Neural progenitor cell (in vitro differentiated cells): Measurements from ENCODE around the gene KDM2A.

Source experiments
- CTCF ChIP-seq: fragments of 200-600 bp; sonication (generic); IDR thresholded peaks from 2 replicates; pipeline ENCODE4 v1.5.1; 2017; ENCODE audit warnings: antibody characterized with exemption, mild to moderate bottlenecking
- EZH2 ChIP-seq: fragments of 200-600 bp; sonication (generic); IDR thresholded peaks from 2 replicates; pipeline ENCODE4 v1.6.1; 2017; ENCODE audit warnings: antibody characterized with exemption, mild to moderate bottlenecking, moderate library complexity

DNA sequence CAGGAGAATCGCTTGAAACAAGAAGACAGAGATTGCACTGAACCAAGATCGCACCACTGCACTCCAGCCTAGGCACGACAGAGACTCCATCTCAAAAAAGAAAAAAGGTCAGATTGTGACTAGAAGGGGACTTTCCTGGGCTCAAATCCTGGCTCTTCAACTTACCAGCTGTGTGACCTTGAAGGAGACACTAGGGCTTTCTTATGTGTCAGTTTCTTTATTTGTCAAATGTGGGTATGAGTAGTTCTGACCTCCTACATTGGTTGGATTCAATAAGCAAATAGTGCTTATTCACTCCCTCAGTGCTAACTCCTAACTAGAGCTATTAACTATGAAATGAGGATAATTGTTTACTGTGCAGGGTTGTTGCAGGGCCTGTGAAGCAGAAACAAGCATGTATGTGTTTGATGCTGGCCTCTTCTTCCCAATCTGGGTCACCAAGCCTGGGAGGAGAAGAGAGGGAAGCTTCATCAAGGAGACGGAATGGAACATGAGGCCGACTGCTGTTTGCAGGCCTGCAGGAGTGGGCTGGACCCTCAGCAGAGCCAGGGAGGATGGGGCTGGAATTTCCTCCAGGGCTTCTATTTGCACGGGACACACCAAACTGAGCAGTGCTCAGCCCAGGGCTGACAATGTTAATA, 39.9 kb upstream of the KDM2A start:
- TF ChIP-seq CTCF (no peak), EZH2 (no peak)
